Caco-2 (cell line): ENCODE data around the gene RPRM. TPM values are rescaled to one million over a fixed set of nuclear protein-coding genes. Genes with fewer than 3 reads are reported as not detected.

ENCODE experiments used
- BruUV-seq: library from RNA; stranded (reverse); fragments of 400-500 nt; replicated peaks from 2 replicates; lab custom pipeline; 2021; lab: Mats Ljungman, UMichigan
- CTCF ChIA-PET: fragments of 300-600 bp; sonication (Branson Sonifier 250); formaldehyde crosslinking; loops from one replicate; lab custom pipeline; 2022; ENCODE audit warnings: antibody characterized with exemption; lab: Charles Lee
- POLR2A ChIA-PET: fragments of 300-600 bp; sonication (Branson Sonifier 250); formaldehyde crosslinking; loops from one replicate; lab custom pipeline; 2022; ENCODE audit warnings: antibody characterized with exemption; lab: Charles Lee
- DNase-seq, 2 experiments: peaks; one replicate each; pipeline versions ENCODE4 v3.0.0 to v3.0.0-alpha.2; 2020 to 2022
- H3K27me3 ChIP-seq: replicated peaks from 2 replicates; pipeline ENCODE4 v1.6.0; 2011; ENCODE audit warnings: low read length; ENCODE audit not compliant: control insufficient read depth, insufficient read depth
- H3K36me3 ChIP-seq: 2 replicates; pipeline ENCODE4 v1.5.1; 2011; ENCODE audit warnings: low read length; ENCODE audit not compliant: control insufficient read depth, insufficient read depth
- H3K4me1 ChIP-seq: fragments of 250-450 bp; sonication (Bioruptor Pico); 2 replicates; pipeline ENCODE4 v1.5.1; 2020; ENCODE audit warnings: mild to moderate bottlenecking
- H3K4me3 ChIP-seq: 2 replicates; pipeline ENCODE4 v1.5.1; 2011; ENCODE audit warnings: low read depth, mild to moderate bottlenecking, control low read depth, low read length
- H3K9me3 ChIP-seq: fragments of 250-450 bp; sonication (Bioruptor Pico); 2 replicates; pipeline ENCODE4 v1.5.1; 2020; ENCODE audit warnings: mild to moderate bottlenecking, moderate library complexity
- H3K27ac Mint-ChIP-seq: one replicate; pipeline ENCODE4 v1.8.0; 2022; ENCODE audit warnings: mixed read lengths; ENCODE audit not compliant: unreplicated experiment
- H3K27me3 Mint-ChIP-seq: one replicate; pipeline ENCODE4 v1.8.0; 2022; ENCODE audit warnings: mixed read lengths; ENCODE audit not compliant: insufficient read depth, unreplicated experiment
- H3K36me3 Mint-ChIP-seq: one replicate; pipeline ENCODE4 v1.8.0; 2022; ENCODE audit warnings: mild to moderate bottlenecking, mixed read lengths; ENCODE audit not compliant: insufficient read depth, unreplicated experiment
- H3K4me1 Mint-ChIP-seq: one replicate; pipeline ENCODE4 v1.8.0; 2022; ENCODE audit warnings: low read depth, mixed read lengths; ENCODE audit not compliant: unreplicated experiment
- H3K4me3 Mint-ChIP-seq: one replicate; pipeline ENCODE4 v1.8.0; 2022; ENCODE audit warnings: mild to moderate bottlenecking, moderate library complexity, mixed read lengths; ENCODE audit not compliant: unreplicated experiment
- H3K9me3 Mint-ChIP-seq: one replicate; pipeline ENCODE4 v1.8.0; 2022; ENCODE audit warnings: mixed read lengths; ENCODE audit not compliant: unreplicated experiment
- intact Hi-C: fragments of 100-400 bp; cut with micrococcal nuclease; formaldehyde crosslinking; loops from one replicate; pipeline ENCODE4 v1.10.0; 2022; ENCODE audit not compliant: unreplicated experiment
- total RNA-seq: library from RNA; stranded (reverse); gene quantifications from 2 replicates; pipeline ENCODE4 v1.2.3, GENCODE V29; 2022
- TF ChIP-seq, protein P1 (sequence below), 2 experiments: fragments of 200-600 bp in 1 of 2; IDR thresholded peaks; 1 replicate in 1 of 2; 2 replicates in 1 of 2; pipeline versions ENCODE4 v1.5.1 to v1.8.0; 2011 to 2022; ENCODE audit warnings: antibody characterized with exemption in 1 of 2, control low read depth in 1 of 2, inconsistent platforms in 1 of 2, low read depth in 1 of 2, low read length in 1 of 2, mild to moderate bottlenecking in 1 of 2, moderate library complexity in 1 of 2; ENCODE audit not compliant: insufficient read depth in 1 of 2, severe bottlenecking in 1 of 2, unreplicated experiment in 1 of 2

RPRM gene
- total RNA-seq, 1 experiment from 2014 or later: not detected

DNA sequence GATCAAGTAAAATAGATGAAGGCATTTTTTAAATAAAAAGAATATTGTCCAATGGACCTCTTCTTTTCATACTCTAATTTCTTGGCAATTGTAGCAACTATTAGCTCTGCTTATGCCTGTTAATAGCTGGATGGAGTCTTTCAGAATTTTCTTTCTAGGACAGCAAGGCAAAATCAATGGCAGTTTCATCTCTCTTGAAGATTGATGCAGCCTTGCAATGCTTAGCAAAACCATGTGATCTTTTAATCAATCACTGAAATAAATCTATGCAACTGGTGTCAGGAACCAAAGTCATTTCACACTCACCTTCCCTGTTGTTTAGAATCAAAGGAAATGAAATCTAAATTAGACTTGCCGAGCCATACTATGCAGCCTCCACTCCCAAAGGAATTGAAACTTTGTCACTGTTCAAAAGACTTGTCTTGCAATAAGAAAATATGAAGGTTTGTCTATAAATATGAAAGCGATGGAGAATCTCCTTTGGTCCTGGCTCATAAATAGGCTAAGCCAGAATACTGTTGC, 16.2 kb downstream of the RPRM start:
- Mint-ChIP-seq H3K4me1 (no peaks in the 10 kb centered on the region), H3K27ac (no peak overlapping the region), H3K4me3 (no peak overlapping the region), H3K27me3 (peaks cover 6% of the 10 kb centered on the region), H3K9me3 (no peaks in the 10 kb centered on the region), H3K36me3 (no peaks in the 10 kb centered on the region)
- Histone ChIP-seq H3K4me1 (no peaks in the 10 kb centered on the region), H3K36me3 (no peaks in the 10 kb centered on the region), H3K27me3 (no peaks in the 10 kb centered on the region), H3K4me3 (no peak overlapping the region), H3K9me3 (no peaks in the 10 kb centered on the region)
- no TSS peak for BruUV-seq
- DNase-seq: no peak
- TF ChIP-seq, protein P1, sequence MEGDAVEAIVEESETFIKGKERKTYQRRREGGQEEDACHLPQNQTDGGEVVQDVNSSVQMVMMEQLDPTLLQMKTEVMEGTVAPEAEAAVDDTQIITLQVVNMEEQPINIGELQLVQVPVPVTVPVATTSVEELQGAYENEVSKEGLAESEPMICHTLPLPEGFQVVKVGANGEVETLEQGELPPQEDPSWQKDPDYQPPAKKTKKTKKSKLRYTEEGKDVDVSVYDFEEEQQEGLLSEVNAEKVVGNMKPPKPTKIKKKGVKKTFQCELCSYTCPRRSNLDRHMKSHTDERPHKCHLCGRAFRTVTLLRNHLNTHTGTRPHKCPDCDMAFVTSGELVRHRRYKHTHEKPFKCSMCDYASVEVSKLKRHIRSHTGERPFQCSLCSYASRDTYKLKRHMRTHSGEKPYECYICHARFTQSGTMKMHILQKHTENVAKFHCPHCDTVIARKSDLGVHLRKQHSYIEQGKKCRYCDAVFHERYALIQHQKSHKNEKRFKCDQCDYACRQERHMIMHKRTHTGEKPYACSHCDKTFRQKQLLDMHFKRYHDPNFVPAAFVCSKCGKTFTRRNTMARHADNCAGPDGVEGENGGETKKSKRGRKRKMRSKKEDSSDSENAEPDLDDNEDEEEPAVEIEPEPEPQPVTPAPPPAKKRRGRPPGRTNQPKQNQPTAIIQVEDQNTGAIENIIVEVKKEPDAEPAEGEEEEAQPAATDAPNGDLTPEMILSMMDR (IDR thresholded peaks at IDR 0.05; ENCODE audit: insufficient read depth in 1 of 2, low read depth in 1 of 2, low read length in 1 of 2, severe bottlenecking in 1 of 2, unreplicated experiment in 1 of 2): no peak
- CTCF ChIA-PET: no interaction called here
- POLR2A ChIA-PET: no interaction called here
- intact Hi-C loops: no loop called here

DNA sequence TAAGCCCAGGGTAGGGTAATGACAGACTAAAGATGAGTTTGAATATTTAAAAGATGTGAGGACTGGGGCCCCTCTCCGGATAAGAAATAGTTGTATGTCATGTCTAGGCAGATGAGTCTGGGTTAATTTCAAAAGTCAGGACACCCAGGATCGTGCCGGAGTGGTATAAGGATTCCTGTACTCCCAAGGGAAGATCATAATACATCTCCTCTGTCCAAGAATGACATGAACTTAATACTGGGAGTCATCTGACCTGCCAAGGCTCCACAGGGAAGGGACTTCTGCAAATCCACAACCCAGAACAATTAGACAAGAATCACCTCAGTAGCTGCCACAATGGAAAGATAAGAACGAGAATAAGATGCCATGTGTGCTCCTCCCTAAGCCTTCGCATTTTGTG, 17.1 kb downstream of the RPRM start:
- POLR2A ChIA-PET: no interaction called here
- TF ChIP-seq, protein P1 (IDR thresholded peaks at IDR 0.05; ENCODE audit: insufficient read depth in 1 of 2, low read depth in 1 of 2, low read length in 1 of 2, severe bottlenecking in 1 of 2, unreplicated experiment in 1 of 2): no peak
- no peaks in the 10 kb centered on the region for H3K9me3 Mint-ChIP-seq
- H3K27me3 Mint-ChIP-seq: peaks cover 6% of the 10 kb centered on the region
- CTCF ChIA-PET: no interaction called here
- intact Hi-C loops: no loop called here
- Histone ChIP-seq H3K4me1 (no peaks in the 10 kb centered on the region), H3K27me3 (no peaks in the 10 kb centered on the region), H3K9me3 (no peaks in the 10 kb centered on the region), H3K4me3 (no peak overlapping the region), H3K36me3 (no peaks in the 10 kb centered on the region)
- no peak for DNase-seq
- no peak overlapping the region for H3K4me3 Mint-ChIP-seq
- H3K4me1 Mint-ChIP-seq: no peaks in the 10 kb centered on the region
- H3K27ac Mint-ChIP-seq: no peak overlapping the region
- no TSS peak for BruUV-seq
- no peaks in the 10 kb centered on the region for H3K36me3 Mint-ChIP-seq

DNA sequence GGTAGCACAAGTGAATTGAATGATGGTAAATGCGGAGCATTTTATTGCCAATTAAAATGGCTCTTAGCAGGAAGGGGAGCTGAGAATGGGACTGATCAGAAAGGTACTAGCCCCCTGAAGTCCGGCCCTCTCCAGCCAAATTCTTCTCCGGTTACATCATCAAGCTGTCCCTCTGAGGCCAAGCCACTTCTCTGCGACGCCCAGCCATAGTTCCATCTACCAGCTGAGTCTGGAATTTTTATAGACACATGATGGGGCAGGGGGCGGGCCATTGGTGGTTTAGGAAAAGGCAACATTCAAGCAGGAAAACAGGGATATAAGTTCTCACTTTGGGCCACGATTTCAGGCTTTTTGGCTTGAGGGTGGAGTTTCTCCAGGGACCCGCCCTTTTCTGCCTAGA, 22.7 kb downstream of the RPRM start:
- Mint-ChIP-seq H3K4me3 (no peak overlapping the region), H3K27ac (no peak overlapping the region), H3K9me3 (no peaks in the 10 kb centered on the region), H3K27me3 (peaks cover 3% of the 10 kb centered on the region), H3K36me3 (no peaks in the 10 kb centered on the region), H3K4me1 (no peaks in the 10 kb centered on the region)
- no TSS peak for BruUV-seq
- intact Hi-C loops: no loop called here
- Histone ChIP-seq H3K4me1 (no peaks in the 10 kb centered on the region), H3K4me3 (no peak overlapping the region), H3K9me3 (no peaks in the 10 kb centered on the region), H3K27me3 (no peaks in the 10 kb centered on the region), H3K36me3 (no peaks in the 10 kb centered on the region)
- TF ChIP-seq, protein P1 (IDR thresholded peaks at IDR 0.05; ENCODE audit: insufficient read depth in 1 of 2, low read depth in 1 of 2, low read length in 1 of 2, severe bottlenecking in 1 of 2, unreplicated experiment in 1 of 2): no peak
- DNase-seq: no peak
- ChIA-PET CTCF (no interaction called here), POLR2A (no interaction called here)
